ENCODE results near the gene RNU1-3.
A peak's percentile ranks its signal among the peaks of the same experiment; 100 is the strongest.
"Not testable (repeated sequence)": the region's sequence is repeated elsewhere in the genome, so short reads cannot be mapped to it uniquely, and the experiment has no call there.

The RNU1-3 gene

GRCh38 chr1:16666502-16667413, at the start of gene RNU1-3:
TSS of gene RNU1-3 (minus strand) at chr1:16666948.
- not testable (repeated sequence) for DNase-seq (ENCODE audit: low spot score)

DNA sequence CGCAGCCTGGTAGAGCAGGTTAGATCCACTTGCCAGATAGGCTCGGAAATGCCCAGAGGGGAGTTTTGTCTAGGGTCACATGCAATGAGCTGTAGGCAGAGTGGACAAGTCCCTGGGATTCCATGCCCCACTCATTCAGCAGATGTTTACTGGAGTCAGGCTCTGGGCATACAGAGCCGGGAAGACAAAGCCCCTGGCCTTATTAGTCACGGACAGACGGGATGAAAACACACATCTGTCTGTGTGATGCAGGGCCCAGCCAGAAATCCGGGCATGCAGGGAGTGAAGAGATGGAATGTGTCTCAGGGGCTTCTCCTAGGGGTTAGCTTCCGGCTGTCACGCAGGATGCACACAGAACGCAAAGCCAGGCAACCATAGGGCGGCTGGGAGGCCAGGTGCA, 46.7 kb upstream of the RNU1-3 start:
- not testable (repeated sequence) for DNase-seq (ENCODE audit: low spot score)

- not testable (repeated sequence) for DNase-seq (ENCODE audit: low spot score)
These were observed 46.2 kb upstream of the RNU1-3 start for GRCh38 chr1:16712984-16713383.

DNA sequence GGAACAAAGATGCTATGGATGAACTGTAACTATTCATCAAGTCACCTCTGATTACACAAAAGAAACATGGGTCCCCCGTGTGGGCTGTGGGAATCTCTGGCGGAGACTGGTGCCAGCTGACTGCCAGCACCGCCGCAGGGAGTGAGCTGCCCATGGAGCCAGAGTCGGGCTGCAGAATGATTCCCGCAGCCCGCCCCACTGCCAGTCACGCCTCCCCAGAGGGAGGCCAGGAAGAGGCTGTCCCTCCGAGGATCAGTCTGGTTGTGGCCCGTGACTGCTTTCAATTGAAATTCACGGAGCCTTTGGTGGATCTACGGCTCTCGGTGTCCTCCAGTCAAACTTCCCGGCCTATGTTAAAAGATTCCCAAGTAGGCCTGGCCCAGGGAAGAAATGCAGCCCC, 45.8 kb upstream of the RNU1-3 start:
- DNase-seq (ENCODE audit: low spot score) = peak; percentile 54

GRCh38 chr1:16712131-16712530, 45.4 kb upstream of the RNU1-3 start:
- not testable (repeated sequence) for DNase-seq (ENCODE audit: low spot score)

- DNase-seq (ENCODE audit: low spot score) = peak; percentile 46
These were observed 43.9 kb upstream of the RNU1-3 start for GRCh38 chr1:16710618-16711017.

DNA sequence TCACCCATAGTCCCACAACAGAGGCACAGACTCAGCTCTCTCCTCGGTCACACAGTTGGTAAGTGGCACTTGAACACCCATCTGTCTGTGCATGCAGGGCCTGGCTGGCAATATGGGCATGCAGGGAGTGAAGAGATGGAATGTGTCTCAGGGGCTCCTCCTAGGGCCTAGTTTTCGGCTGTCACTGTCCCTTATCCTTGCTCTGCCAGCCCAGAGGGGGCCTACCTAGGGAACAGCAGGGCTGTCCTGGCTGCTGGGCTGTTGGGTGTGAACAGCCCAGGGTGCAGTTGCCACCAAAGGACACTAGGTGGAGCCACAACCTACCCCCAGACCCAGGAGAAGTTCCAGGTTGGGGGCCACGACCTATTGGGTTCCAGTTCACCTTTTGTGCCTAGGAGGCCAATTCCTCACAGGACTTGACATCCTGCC, 42.9 kb upstream of the RNU1-3 start:
- DNase-seq (ENCODE audit: low spot score) = not testable (repeated sequence)

DNA sequence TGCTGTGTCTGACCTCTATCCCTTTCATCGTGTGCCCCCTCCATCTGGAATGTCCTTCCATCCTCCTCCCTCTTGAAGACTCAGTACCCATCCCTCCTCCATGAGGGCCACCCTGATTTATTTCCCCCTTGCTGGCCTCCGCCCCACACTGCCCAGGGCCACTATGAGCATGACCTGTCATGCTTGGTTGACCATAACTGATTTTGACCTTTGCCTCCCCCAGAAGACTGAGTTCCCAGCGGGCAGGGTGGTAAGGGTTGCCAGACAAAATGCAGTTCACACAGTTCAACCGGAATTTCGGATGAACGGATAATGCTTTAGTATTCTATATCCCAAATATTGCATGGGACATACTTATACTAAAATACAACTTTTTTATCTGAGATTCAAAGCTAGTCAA, 42.0 kb upstream of the RNU1-3 start:
- DNase-seq (ENCODE audit: low spot score) = not testable (repeated sequence)

DNA sequence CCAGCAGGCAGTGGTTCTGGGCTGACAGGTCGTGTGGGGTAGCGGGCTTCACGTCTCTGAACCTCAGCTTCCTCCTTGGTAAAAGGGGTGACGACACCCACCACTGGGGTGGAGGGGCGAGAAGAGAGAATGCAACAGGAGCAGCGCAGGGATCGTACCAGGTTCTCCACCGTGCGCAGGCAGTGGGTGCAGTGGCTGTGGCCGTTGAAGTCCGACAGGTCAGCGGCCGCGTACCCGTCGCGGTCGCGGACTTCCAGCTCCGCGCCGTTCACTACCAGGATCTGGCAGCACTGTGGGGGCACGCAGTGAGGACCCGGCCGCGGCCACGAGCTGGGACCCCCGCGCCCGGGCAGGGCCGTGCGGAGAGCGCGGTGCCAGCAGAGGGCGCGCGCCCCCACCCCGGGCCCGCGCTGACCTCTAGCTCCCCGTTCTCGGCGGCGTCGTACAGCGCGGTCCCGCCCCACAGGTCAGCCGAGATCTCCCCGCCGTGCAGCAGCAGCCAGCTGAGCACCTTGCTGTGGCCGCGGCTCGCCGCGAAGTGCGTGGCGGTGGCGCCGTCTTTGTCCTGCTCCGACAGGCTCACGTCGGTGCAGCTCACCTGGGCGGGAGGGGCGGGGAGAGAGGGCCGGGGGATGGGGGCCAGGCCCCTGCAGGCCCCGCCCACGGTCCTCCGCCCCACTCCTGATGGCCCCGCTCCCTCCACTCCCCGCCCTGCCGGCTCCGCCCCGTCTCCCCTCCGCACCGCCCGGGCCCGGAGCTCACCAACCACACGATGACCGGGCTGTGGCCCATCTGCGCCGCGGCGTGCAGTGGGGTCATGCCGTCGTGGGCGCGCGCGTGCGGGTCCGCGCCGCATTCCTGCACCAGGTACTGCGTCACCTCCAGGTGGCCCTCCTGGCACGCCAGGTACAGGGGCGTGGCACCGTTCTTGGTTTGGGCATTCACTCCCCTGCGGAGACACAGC, 40.7 kb upstream of the RNU1-3 start:
- DNase-seq (ENCODE audit: low spot score) = not testable (repeated sequence)

- not testable (repeated sequence) for DNase-seq (ENCODE audit: low spot score)
These were observed 39.6 kb upstream of the RNU1-3 start for GRCh38 chr1:16706302-16706701.

GRCh38 chr1:16704502-16705100, 37.9 kb upstream of the RNU1-3 start:
- DNase-seq (ENCODE audit: low spot score) = not testable (repeated sequence)

- not testable (repeated sequence) for DNase-seq (ENCODE audit: low spot score)
These were observed 37.3 kb upstream of the RNU1-3 start for GRCh38 chr1:16704076-16704475.

DNA sequence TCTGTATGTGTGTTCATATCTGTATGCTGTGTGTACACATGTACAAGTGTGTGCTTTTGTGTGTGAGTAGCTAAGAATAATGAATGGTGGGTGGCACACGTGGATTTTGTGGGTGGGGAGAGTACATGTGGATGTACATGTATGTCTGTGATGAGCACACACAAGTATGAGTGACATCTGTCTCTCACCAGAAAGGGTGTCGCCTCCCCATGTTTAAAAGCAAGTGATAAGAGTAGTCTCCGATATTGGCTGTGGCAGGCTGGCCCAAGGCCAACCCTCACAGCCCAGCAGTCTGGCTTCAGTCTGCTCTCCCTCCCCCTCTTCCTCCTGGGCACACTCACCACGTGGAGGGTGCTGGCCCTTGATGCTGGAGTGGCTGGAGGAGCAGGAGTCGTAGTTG, 36.9 kb upstream of the RNU1-3 start:
- DNase-seq (ENCODE audit: low spot score) = not testable (repeated sequence)

- DNase-seq (ENCODE audit: low spot score) = not testable (repeated sequence)
These were observed 36.4 kb upstream of the RNU1-3 start for GRCh38 chr1:16703141-16703540.

- DNase-seq (ENCODE audit: low spot score) = not testable (repeated sequence)
These were observed 35.5 kb upstream of the RNU1-3 start for GRCh38 chr1:16702280-16702679.

GRCh38 chr1:16701189-16701588, 34.4 kb upstream of the RNU1-3 start:
- not testable (repeated sequence) for DNase-seq (ENCODE audit: low spot score)

GRCh38 chr1:16700138-16700895, 33.6 kb upstream of the RNU1-3 start:
- DNase-seq (ENCODE audit: low spot score) = not testable (repeated sequence)

DNA sequence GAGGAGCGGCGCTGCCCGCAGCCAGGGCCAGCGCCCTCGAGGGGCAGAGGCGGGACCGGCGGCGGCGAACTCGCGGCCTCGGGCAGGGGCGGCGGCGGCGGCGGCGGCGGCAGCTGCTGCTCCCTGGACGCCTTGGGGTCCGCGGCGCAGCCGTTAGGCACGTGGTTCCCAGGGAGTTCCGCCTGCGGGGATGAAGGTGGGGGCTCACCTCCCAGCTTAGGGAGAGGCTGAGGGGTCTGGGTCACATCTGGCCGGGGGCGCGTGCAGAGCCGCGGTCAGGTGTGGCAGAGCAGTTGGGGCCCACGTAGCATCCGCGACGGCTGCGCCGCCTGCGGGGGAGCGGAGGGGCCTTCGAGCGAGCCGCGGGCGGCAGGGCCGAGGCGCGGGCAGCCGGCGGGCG, 32.7 kb upstream of the RNU1-3 start:
- DNase-seq (ENCODE audit: low spot score) = not testable (repeated sequence)

DNA sequence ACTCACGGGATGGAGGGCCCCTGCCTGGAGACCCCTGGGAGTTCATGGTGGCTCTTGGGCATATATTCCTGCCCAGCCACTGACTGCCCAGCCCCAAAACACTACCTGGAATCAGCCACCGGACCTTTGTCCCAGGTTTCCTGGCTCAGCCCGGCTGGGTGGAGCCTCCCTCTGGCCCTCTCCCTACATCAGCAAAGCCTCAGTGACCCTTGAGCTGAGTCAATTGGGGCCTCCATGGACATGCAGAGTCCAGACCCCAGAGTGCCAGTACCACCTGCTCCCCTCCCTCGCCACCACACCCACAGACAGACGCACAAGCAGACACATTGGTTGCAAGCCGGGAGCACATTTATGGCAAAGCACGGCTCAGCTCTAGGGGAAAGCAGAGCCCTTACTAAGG, 30.4 kb upstream of the RNU1-3 start:
- not testable (repeated sequence) for DNase-seq (ENCODE audit: low spot score)

DNA sequence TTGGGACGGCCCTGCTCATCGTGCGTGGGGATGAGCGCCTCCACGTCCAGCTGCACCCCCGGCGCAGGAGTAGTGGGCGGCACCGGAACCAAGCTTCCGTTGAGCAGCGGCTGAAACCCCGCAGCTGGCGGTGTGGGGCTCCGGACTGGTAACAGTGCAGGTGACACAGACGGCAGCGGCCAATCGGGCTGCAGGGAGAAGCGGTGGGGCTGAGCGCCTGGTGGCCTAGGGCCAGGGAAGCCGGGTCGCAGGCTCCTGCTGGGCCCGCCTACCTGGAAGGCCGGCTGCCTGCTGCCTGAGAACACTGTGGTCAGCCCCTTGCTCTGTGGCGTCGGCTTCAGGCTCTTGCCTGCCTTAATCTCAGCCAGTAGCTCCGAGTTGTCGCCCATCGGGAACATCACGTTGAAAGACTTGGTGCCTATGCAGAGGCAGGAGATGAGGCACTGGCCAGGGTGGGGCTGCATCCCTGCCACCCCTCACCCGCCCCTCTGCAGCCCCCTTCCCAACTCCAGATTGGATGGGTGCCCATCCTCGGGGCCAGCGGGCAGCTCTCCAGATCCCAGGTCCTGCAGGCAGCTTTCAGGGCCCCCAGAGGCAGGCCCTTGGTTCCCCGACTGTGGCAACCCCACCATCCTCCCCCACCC, 29.9 kb upstream of the RNU1-3 start:
- DNase-seq (ENCODE audit: low spot score) = not testable (repeated sequence)

DNA sequence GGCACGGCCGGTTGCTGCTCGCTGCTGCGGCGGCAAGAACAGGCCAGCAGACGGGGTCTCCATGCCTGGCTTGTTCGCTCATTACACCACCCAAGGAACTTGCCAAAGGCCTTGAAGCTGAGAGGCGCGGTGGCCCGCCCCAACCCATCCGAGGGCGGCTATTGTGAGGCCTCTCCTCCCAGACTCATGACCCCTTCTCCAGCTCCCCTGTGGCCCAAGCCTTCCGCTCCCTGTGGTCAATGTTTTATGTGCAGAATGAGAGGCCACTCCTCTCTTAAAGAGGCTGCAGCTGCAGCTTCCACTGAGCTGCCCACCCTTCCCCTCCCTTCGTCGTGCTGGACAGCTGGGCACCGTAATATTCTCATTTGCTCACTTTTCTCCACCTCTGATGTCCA, 27.6 kb upstream of the RNU1-3 start:
- not testable (repeated sequence) for DNase-seq (ENCODE audit: low spot score)
